Cardiac muscle cell (in vitro differentiated cells and primary cell): ENCODE data around the gene LIN7B. TPM values are rescaled to one million over a fixed set of nuclear protein-coding genes. Genes with fewer than 3 reads are reported as not detected.
A peak's percentile ranks its signal among the peaks of the same experiment; 100 is the strongest.

Source experiments
- DNase-seq, 2 donors: peaks; one replicate each; pipeline versions ENCODE4 v3.0.0 to v3.0.0-alpha.2; 2010 to 2017; ENCODE audit warnings: low read depth in 1 of 2, low spot score in 1 of 2
- H3K27ac ChIP-seq: fragments of 200-600 bp; sonication (generic); 2 replicates; pipeline ENCODE4 v1.5.1; 2016
- H3K27me3 ChIP-seq: fragments of 200-600 bp; sonication (generic); 2 replicates; pipeline ENCODE4 v1.6.0; 2016; ENCODE audit warnings: control low read depth
- H3K36me3 ChIP-seq: fragments of 200-600 bp; sonication (generic); 2 replicates; pipeline ENCODE4 v1.5.1; 2016; ENCODE audit warnings: control low read depth
- H3K4me1 ChIP-seq: fragments of 200-600 bp; sonication (generic); 2 replicates; pipeline ENCODE4 v1.8.1; 2017; ENCODE audit warnings: low read depth, mild to moderate bottlenecking, mixed run types
- H3K4me3 ChIP-seq: fragments of 200-600 bp; sonication (generic); 2 replicates; pipeline ENCODE4 v1.5.1; 2016; ENCODE audit warnings: mild to moderate bottlenecking
- H3K9me3 ChIP-seq: fragments of 200-600 bp; sonication (generic); 2 replicates; pipeline ENCODE4 v1.5.1; 2017; ENCODE audit warnings: low read depth, mild to moderate bottlenecking, control low read depth
- polyA plus RNA-seq: library from polyadenylated mRNA; unstranded; fragments of >200 nt; fragmentation: Nextera tagmentation; extraction: Ambion mirVana; gene quantifications from 2 replicates; pipeline ENCODE4 v1.2.1, GENCODE V29; 2016
- total RNA-seq: library from RNA; depleted of rRNA; stranded (reverse); fragments of >200 nt; gene quantifications from 2 replicates; pipeline ENCODE4 v1.2.3, GENCODE V29; 2016
- TF ChIP-seq, protein P1 (sequence below): IDR thresholded peaks from 2 replicates; pipeline ENCODE4 v1.5.1; 2012; ENCODE audit warnings: low read depth, mild to moderate bottlenecking, low read length

The LIN7B gene
- total and polyA plus RNA-seq, 2 experiments from 2014 or later: 20.0 to 37.8 TPM

DNA sequence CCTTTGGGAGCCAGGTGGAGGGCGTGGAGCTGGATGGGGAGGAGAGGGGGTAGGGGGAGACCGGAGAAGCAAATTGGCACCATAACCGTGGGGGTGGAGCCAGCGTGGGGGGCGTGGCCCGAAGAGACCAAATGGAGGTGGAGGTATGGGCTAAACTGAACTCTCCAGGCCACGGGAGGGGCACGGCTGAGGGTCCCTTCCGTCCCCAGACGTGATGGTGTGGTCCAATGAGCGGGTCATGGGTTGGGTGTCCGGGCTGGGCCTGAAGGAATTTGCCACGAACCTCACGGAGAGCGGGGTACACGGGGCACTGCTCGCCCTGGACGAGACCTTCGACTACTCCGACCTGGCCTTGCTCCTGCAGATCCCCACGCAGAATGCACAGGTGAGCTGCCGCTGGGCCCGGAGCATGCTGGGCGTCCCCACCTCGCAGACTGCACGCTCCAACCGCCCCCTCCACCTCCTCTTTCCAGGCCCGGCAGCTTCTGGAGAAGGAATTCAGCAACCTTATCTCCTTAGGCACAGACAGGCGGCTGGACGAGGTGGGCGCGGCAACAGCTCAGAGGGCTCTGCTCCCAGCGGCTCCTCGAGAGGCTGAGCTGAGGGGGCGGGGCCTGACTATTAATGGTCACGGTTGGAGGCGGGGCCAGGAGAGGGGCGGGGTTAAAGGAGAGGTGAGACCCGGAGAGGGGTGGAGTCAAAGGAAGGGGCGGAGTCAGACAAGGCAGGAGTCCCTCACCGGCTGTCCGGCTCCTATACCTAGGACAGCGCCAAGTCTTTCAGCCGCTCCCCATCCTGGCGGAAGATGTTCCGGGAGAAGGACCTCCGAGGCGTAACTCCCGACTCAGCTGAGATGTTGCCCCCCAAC lies 34.8 kb downstream of the LIN7B start:
- H3K27me3 ChIP-seq: no peaks in the 10 kb centered on the region
- H3K9me3 ChIP-seq: no peaks in the 10 kb centered on the region
- H3K4me1 ChIP-seq: peaks cover 18% of the 10 kb centered on the region
- H3K27ac ChIP-seq: peak overlapping the region; percentile 90
- H3K4me3 ChIP-seq: peak overlapping the region; percentile 56
- peak; percentile 98 to 100 for DNase-seq
- no peaks in the 10 kb centered on the region for H3K36me3 ChIP-seq
- TF ChIP-seq, protein P1, sequence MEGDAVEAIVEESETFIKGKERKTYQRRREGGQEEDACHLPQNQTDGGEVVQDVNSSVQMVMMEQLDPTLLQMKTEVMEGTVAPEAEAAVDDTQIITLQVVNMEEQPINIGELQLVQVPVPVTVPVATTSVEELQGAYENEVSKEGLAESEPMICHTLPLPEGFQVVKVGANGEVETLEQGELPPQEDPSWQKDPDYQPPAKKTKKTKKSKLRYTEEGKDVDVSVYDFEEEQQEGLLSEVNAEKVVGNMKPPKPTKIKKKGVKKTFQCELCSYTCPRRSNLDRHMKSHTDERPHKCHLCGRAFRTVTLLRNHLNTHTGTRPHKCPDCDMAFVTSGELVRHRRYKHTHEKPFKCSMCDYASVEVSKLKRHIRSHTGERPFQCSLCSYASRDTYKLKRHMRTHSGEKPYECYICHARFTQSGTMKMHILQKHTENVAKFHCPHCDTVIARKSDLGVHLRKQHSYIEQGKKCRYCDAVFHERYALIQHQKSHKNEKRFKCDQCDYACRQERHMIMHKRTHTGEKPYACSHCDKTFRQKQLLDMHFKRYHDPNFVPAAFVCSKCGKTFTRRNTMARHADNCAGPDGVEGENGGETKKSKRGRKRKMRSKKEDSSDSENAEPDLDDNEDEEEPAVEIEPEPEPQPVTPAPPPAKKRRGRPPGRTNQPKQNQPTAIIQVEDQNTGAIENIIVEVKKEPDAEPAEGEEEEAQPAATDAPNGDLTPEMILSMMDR: no peak

DNA sequence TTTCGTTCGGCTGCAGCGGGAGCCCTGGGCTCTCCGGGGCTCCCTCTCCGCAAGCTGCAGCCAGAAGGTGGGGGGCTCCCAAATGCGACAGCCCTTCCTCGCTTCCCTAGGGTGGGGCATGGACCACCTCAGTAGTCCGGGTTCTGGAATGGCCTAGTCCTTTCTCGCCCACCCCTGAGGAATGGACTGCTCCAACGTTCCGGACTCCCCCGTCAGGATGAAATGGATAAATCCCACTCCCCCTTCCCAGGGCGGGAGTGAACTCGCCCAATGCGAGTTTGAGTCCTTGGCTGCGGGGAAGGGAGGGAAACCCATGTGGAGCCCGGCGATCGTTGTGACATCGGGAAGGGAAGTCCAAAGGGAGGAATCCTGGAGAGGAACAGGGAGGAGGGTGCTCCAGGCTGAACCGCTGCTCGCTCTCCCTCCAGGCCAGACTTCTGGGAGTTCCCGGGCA lies 35.5 kb downstream of the LIN7B start:
- Histone ChIP-seq H3K27me3 (no peaks in the 10 kb centered on the region), H3K4me1 (peaks cover 21% of the 10 kb centered on the region), H3K36me3 (no peaks in the 10 kb centered on the region), H3K4me3 (peak overlapping the region; percentile 56), H3K27ac (peak overlapping the region; percentile 72), H3K9me3 (no peaks in the 10 kb centered on the region)
- TF ChIP-seq, protein P1: no peak
- peak; percentile 82 to 94 for DNase-seq

DNA sequence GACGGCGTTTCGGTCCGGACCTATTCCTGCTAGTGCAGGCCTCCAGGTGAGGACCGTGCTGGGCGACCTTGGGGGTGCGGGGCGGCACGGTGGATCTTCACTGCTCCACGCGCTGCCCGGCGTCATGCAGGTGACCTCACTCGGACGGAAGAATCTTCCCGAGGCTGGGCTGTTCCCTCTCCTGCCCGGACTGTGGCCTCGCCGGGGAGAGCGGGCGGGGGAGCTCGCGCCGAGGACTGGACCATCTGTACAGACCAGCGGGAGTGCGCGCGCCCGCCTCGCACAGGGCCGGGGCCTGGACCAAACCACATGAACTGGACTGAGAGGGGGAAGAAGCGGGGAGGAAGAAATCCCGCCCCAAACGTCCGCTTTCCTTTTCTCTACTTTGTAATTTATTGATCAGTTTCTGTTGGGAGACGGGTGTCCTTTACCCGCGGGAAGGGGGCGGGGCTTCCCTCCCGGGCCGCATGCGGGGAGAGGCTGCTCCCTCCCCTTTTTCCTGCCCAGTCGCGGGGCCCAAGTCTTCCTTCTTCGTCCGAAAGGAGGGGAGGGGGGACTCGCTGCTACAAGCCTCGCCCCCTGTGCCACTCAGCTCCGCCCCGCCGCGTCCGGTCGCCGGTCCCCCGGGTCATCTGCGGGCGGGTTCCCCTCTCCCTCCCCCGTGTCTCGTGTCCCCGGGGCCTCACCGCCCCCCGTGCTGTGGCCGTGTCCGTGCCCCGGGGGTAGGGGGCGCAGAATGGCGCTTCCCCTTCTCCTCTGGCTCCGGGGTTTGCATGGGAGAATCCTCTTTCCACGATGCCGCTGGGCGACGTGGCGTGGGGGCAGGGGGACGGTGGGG lies 36.2 kb downstream of the LIN7B start:
- TF ChIP-seq, protein P1: no peak
- H3K4me1 ChIP-seq: peaks cover 22% of the 10 kb centered on the region
- peak overlapping the region; percentile 72 for H3K27ac ChIP-seq
- no peaks in the 10 kb centered on the region for H3K9me3 ChIP-seq
- no peaks in the 10 kb centered on the region for H3K36me3 ChIP-seq
- peak overlapping the region; percentile 56 for H3K4me3 ChIP-seq
- DNase-seq: peak; percentile 87 to 95
- no peaks in the 10 kb centered on the region for H3K27me3 ChIP-seq

DNA sequence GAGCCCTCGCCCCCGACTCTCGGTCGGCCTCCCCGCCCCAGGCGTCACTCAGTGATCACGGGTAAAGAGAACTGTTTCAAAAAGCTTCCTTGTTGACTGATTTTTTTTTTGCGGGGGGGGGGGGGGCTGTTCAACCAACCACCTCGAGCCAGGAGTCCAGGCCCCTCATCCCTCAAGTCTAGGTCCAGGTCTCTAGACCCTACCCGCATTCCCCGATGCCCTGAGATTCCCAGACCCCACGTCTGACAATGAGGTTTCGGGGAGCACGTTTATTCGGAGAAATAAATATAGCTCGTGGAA lies 36.7 kb downstream of the LIN7B start:
- H3K4me3 ChIP-seq: peak overlapping the region; percentile 56
- TF ChIP-seq, protein P1: no peak
- H3K27ac ChIP-seq: peak overlapping the region; percentile 72
- H3K4me1 ChIP-seq: peaks cover 20% of the 10 kb centered on the region
- H3K36me3 ChIP-seq: no peaks in the 10 kb centered on the region
- H3K9me3 ChIP-seq: no peaks in the 10 kb centered on the region
- DNase-seq: no peak
- no peaks in the 10 kb centered on the region for H3K27me3 ChIP-seq

DNA sequence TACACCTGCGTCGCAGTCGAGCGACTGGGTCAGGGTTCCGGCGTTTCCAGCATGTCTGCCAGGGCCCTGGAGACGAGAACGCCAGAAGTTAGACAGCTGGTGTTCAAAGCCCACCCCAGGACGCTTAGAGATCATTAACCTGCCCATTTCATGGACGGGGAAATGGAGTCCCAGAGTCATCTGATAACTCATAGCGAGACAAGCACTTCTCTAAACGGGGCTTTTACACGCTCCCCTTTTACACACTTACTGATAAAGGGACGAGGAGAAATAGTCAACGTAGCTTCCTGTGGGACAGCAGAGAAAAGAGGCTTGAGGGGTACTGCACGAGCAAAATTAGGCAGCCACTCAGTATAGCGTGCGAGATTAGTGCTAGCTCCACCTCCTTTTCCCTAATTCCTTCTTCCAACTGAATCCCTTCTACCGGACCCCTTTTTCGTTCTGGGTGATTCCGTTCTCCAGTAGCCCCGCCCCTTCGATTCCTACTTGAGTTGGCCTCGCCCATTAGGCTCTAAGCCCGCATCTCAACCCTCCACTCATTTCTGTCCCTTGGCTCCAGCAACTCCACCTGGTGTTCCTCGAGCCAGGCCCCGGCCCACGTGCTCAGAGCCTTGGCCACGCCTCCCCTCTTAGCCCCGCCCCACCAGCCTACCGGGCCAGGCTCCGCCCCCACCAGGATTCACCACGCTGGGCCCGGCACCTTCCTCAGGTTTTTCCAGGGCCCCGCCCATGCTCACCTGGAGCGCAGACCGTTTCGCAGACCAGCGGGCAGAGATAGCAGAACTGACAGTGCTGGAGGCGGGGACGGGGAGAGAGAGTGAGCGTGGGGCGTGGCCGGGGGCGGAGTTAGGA lies 37.3 kb downstream of the LIN7B start:
- Histone ChIP-seq H3K27me3 (no peaks in the 10 kb centered on the region), H3K27ac (peak overlapping the region; percentile 72), H3K9me3 (no peaks in the 10 kb centered on the region), H3K36me3 (no peaks in the 10 kb centered on the region), H3K4me3 (peak overlapping the region; percentile 56), H3K4me1 (peaks cover 23% of the 10 kb centered on the region)
- peak; percentile 53 to 79 for DNase-seq
- TF ChIP-seq, protein P1: no peak
